Stimulated activated naive CD4-positive, alpha-beta T cell treated with Interleukin-2 at 50 U/mL for 16 hours (primary cell): ENCODE results near the gene DEFB119.
"Not testable (repeated sequence)": the region's sequence is repeated elsewhere in the genome, so short reads cannot be mapped to it uniquely, and the experiment has no call there.

Experiments
- DNase-seq: peaks from one replicate; lab custom pipeline; 2025; lab: John Stamatoyannopoulos, UW

Gene DEFB119

GRCh38 chr20:31390490-31390889 is at the start of gene DEFB119:
DEFB119 (minus strand) TSS chr20:31390590; CDS start chr20:31390483, 107 bp downstream.
- DNase-seq: no peak

GRCh38 chr20:31430568-31431115 is 40.3 kb upstream of the DEFB119 start:
- no peak for DNase-seq

- DNase-seq: not testable (repeated sequence)
These were observed 37.2 kb upstream of the DEFB119 start for GRCh38 chr20:31427576-31427975.

- DNase-seq: not testable (repeated sequence)
These were observed 36.6 kb upstream of the DEFB119 start for GRCh38 chr20:31426891-31427551.

GRCh38 chr20:31425797-31426196 is 35.4 kb upstream of the DEFB119 start:
- no peak for DNase-seq

GRCh38 chr20:31418307-31418706 is 27.9 kb upstream of the DEFB119 start:
- no peak for DNase-seq

- no peak for DNase-seq
These were observed 25.3 kb upstream of the DEFB119 start for GRCh38 chr20:31415653-31416052.

GRCh38 chr20:31414381-31414780 is 24.0 kb upstream of the DEFB119 start:
- DNase-seq: no peak

- DNase-seq: no peak
These were observed 19.6 kb upstream of the DEFB119 start for GRCh38 chr20:31410011-31410410.

- DNase-seq: no peak
These were observed 15.7 kb upstream of the DEFB119 start, which contains the start of gene DEFB121 for GRCh38 chr20:31406115-31406514. DEFB121 (minus strand) TSS chr20:31406215; CDS start chr20:31406152, 63 bp downstream.

GRCh38 chr20:31403886-31404285 is 13.5 kb upstream of the DEFB119 start:
- DNase-seq: no peak

- no peak for DNase-seq
These were observed 4.5 kb upstream of the DEFB119 start for GRCh38 chr20:31394900-31395299.

- no peak for DNase-seq
These were observed 2.4 kb upstream of the DEFB119 start for GRCh38 chr20:31392836-31393235.

- no peak for DNase-seq
These were observed 16.0 kb downstream of the DEFB119 start for GRCh38 chr20:31374346-31374745.

- no peak for DNase-seq
These were observed 22.1 kb downstream of the DEFB119 start, which contains the start of gene DEFB118 for GRCh38 chr20:31368301-31368700. DEFB118 (plus strand) TSS chr20:31368601; CDS start chr20:31368651, 50 bp downstream.

- not testable (repeated sequence) for DNase-seq
These were observed 26.1 kb downstream of the DEFB119 start for GRCh38 chr20:31364272-31364671.

- no peak for DNase-seq
These were observed 27.1 kb downstream of the DEFB119 start for GRCh38 chr20:31363295-31363694.

- DNase-seq: no peak
These were observed 34.4 kb downstream of the DEFB119 start for GRCh38 chr20:31355981-31356380.

GRCh38 chr20:31341470-31341869 is 48.9 kb downstream of the DEFB119 start:
- no peak for DNase-seq

- no peak for DNase-seq
These were observed 59.5 kb downstream of the DEFB119 start for GRCh38 chr20:31330893-31331292.
